Measurements from ENCODE around the gene UBL7. TPM values are rescaled to one million over a fixed set of nuclear protein-coding genes. Genes with fewer than 3 reads are reported as not detected.
"Not testable (repeated sequence)": the region's sequence is repeated elsewhere in the genome, so short reads cannot be mapped to it uniquely, and the experiment has no call there.

The UBL7 gene
- total RNA-seq, 2 experiments from 2014 or later: 14.3 to 17.1 TPM

- Mint-ChIP-seq H3K27me3 (no peaks in the 10 kb centered on the region), H3K27ac (no peak overlapping the region), H3K36me3 (ENCODE audit: low read depth) (peaks cover 7% of the 10 kb centered on the region), H3K9me3 (no peaks in the 10 kb centered on the region), H3K4me1 (ENCODE audit: low read depth) (peaks cover 11% of the 10 kb centered on the region), H3K4me3 (no peak overlapping the region)
- Histone ChIP-seq H3K27me3 (ENCODE audit: control insufficient read depth in 1 of 2, insufficient read depth in 2 of 2, low read length in 2 of 2) (no peaks in the 10 kb centered on the region), H3K36me3 (ENCODE audit: insufficient read depth, low read length) (no peaks in the 10 kb centered on the region), H3K4me1 (ENCODE audit: insufficient read depth, low read length) (peaks cover 4% of the 10 kb centered on the region), H3K9me3 (ENCODE audit: control insufficient read depth in 1 of 2, insufficient read depth in 1 of 2, low read length in 2 of 2) (no peaks in the 10 kb centered on the region), H3K4me3 (ENCODE audit: low read length) (no peak overlapping the region), H3K27ac (ENCODE audit: low read depth in 1 of 2, low read length in 2 of 2) (no peak overlapping the region)
- DNase-seq: no peak
- intact Hi-C loops (cut with DNase I, micrococcal nuclease): loop anchor here (1.0 to 5.0 kb wide), 3 partner anchors 51 to 106 kb away; no protein-coding TSS in a partner anchor
- ChIA-PET CTCF (interaction anchor here (1.8 kb wide), 1 partner anchor 10 kb away, joined by 6 read pairs; no protein-coding TSS in a partner anchor), POLR2A (no interaction called here)
- TF ChIP-seq CTCF (IDR thresholded peaks at IDR 0.05): no peak
- no peak for ATAC-seq (ENCODE audit: poor library complexity)
Observed at GRCh38 chr15:74488776-74489175, 27.8 kb upstream of the UBL7 start.

GRCh38 chr15:74482661-74483060 lies 21.7 kb upstream of the UBL7 start:
- H3K4me1 ChIP-seq (ENCODE audit: insufficient read depth, low read length): no peaks in the 10 kb centered on the region
- intact Hi-C loops (cut with DNase I, micrococcal nuclease): no loop called here
- no peak for TF ChIP-seq CTCF (IDR thresholded peaks at IDR 0.05)
- ATAC-seq (ENCODE audit: poor library complexity) (no peak), DNase-seq (no peak)
- CTCF ChIA-PET: interaction anchor here (0.7 kb wide), 1 partner anchor 44 kb away, joined by 3 read pairs; no protein-coding TSS in a partner anchor
- Mint-ChIP-seq H3K36me3 (ENCODE audit: low read depth) (peaks cover 33% of the 10 kb centered on the region), H3K4me1 (ENCODE audit: low read depth) (no peaks in the 10 kb centered on the region), H3K27ac (no peak overlapping the region), H3K27me3 (no peaks in the 10 kb centered on the region), H3K4me3 (no peak overlapping the region), H3K9me3 (no peaks in the 10 kb centered on the region)
- H3K9me3 ChIP-seq (ENCODE audit: control insufficient read depth in 1 of 2, insufficient read depth in 1 of 2, low read length in 2 of 2): no peaks in the 10 kb centered on the region
- H3K4me3 ChIP-seq (ENCODE audit: low read length): no peak overlapping the region
- POLR2A ChIA-PET: no interaction called here
- H3K36me3 ChIP-seq (ENCODE audit: insufficient read depth, low read length): peaks cover 2% of the 10 kb centered on the region
- no peak overlapping the region for H3K27ac ChIP-seq (ENCODE audit: low read depth in 1 of 2, low read length in 2 of 2)
- H3K27me3 ChIP-seq (ENCODE audit: control insufficient read depth in 1 of 2, insufficient read depth in 2 of 2, low read length in 2 of 2): no peaks in the 10 kb centered on the region

- H3K4me1 Mint-ChIP-seq (ENCODE audit: low read depth); CTCF ChIA-PET: not testable (repeated sequence)
Observed at GRCh38 chr15:74480364-74480763, 19.4 kb upstream of the UBL7 start.

GRCh38 chr15:74471621-74472020 lies 10.7 kb upstream of the UBL7 start:
- POLR2A ChIA-PET: interaction anchor here (1.3 kb wide), 1 partner anchor 10 kb away, joined by 4 read pairs; no protein-coding TSS in a partner anchor
- H3K9me3 ChIP-seq (ENCODE audit: control insufficient read depth in 1 of 2, insufficient read depth in 1 of 2, low read length in 2 of 2); DNase-seq; ATAC-seq (ENCODE audit: poor library complexity); CTCF ChIA-PET; H3K4me1 Mint-ChIP-seq (ENCODE audit: low read depth); H3K9me3 Mint-ChIP-seq; H3K27ac ChIP-seq (ENCODE audit: low read depth in 1 of 2, low read length in 2 of 2); H3K4me3 ChIP-seq (ENCODE audit: low read length); H3K4me1 ChIP-seq (ENCODE audit: insufficient read depth, low read length); intact Hi-C loops (cut with DNase I, micrococcal nuclease); H3K27me3 Mint-ChIP-seq; H3K27ac Mint-ChIP-seq; H3K27me3 ChIP-seq (ENCODE audit: control insufficient read depth in 1 of 2, insufficient read depth in 2 of 2, low read length in 2 of 2); H3K4me3 Mint-ChIP-seq: not testable (repeated sequence)
- H3K36me3 ChIP-seq (ENCODE audit: insufficient read depth, low read length): peaks cover 11% of the 10 kb centered on the region
- peaks cover 46% of the 10 kb centered on the region for H3K36me3 Mint-ChIP-seq (ENCODE audit: low read depth)

More at GRCh38 chr15:74480364-74480763, 19.4 kb upstream of the UBL7 start:
- DNase-seq; ATAC-seq (ENCODE audit: poor library complexity); H3K4me1 ChIP-seq (ENCODE audit: insufficient read depth, low read length); H3K9me3 ChIP-seq (ENCODE audit: control insufficient read depth in 1 of 2, insufficient read depth in 1 of 2, low read length in 2 of 2); POLR2A ChIA-PET; H3K27ac Mint-ChIP-seq; H3K36me3 ChIP-seq (ENCODE audit: insufficient read depth, low read length); H3K4me3 Mint-ChIP-seq; H3K4me3 ChIP-seq (ENCODE audit: low read length); H3K27me3 Mint-ChIP-seq; H3K27ac ChIP-seq (ENCODE audit: low read depth in 1 of 2, low read length in 2 of 2); H3K9me3 Mint-ChIP-seq; H3K27me3 ChIP-seq (ENCODE audit: control insufficient read depth in 1 of 2, insufficient read depth in 2 of 2, low read length in 2 of 2); intact Hi-C loops (cut with DNase I, micrococcal nuclease): not testable (repeated sequence)
- peaks cover 38% of the 10 kb centered on the region for H3K36me3 Mint-ChIP-seq (ENCODE audit: low read depth)

Data from CD4-positive, alpha-beta T cell (primary cell).